Upper lobe of left lung (tissue), 6 donors: ENCODE results near the gene FAM83F. TPM values are rescaled to one million over a fixed set of nuclear protein-coding genes. Genes with fewer than 3 reads are reported as not detected.

ENCODE experiments used
- ATAC-seq, 2 donors: fragments of 200-7000 bp; cut with Tn5 transposase; one replicate each; pipeline ENCODE4 v1.9.1; 2022; ENCODE audit warnings: mild to moderate bottlenecking in 2 of 2, moderate library complexity in 2 of 2; ENCODE audit not compliant: low FRiP score in 2 of 2
- DNase-seq, 2 donors: peaks; one replicate each; pipeline ENCODE4 v3.0.0-alpha.2; 2019 to 2020
- H3K27ac ChIP-seq, 4 donors: fragments of 200-600 bp; sonication (generic); one replicate each; pipeline ENCODE4 v1.5.1; 2016 to 2019
- H3K27me3 ChIP-seq, 4 donors: fragments of 200-600 bp; sonication (generic); one replicate each; pipeline ENCODE4 v1.5.1; 2017 to 2019
- H3K36me3 ChIP-seq, 4 donors: fragments of 200-600 bp; sonication (generic); one replicate each; pipeline ENCODE4 v1.5.1; 2016 to 2019
- H3K4me1 ChIP-seq, 4 donors: fragments of 200-600 bp; sonication (generic); one replicate each; pipeline ENCODE4 v1.5.1; 2018 to 2019
- H3K4me3 ChIP-seq, 4 donors: fragments of 200-600 bp; sonication (generic); one replicate each; pipeline ENCODE4 v1.5.1; 2017 to 2019; ENCODE audit warnings: mild to moderate bottlenecking in 2 of 4, moderate library complexity in 1 of 4
- H3K9me3 ChIP-seq, 4 donors: fragments of 200-600 bp; sonication (generic); one replicate each; pipeline ENCODE4 v1.5.1; 2018 to 2019
- CTCF ChIP-seq, 6 experiments: fragments of 450-650 bp in 4 of 6; fragments of 200-600 bp in 2 of 6; sonication (generic) in 2 of 6; IDR thresholded peaks; one replicate each; pipeline ENCODE4 v1.5.1; 2016 to 2019; ENCODE audit warnings: antibody characterized with exemption in 6 of 6
- EP300 ChIP-seq, 4 donors: sonication (generic); formaldehyde crosslinking; IDR thresholded peaks; one replicate each; pipeline ENCODE4 v1.5.1; 2017; ENCODE audit warnings: antibody characterized with exemption in 4 of 4, control low read depth in 2 of 4
- POLR2A ChIP-seq, 4 donors: fragments of 450-650 bp; IDR thresholded peaks; one replicate each; pipeline ENCODE4 v1.5.1; 2016 to 2017; ENCODE audit warnings: antibody characterized with exemption in 4 of 4, mild to moderate bottlenecking in 2 of 4
- POLR2AphosphoS5 ChIP-seq, 2 donors: sonication (generic); formaldehyde crosslinking; IDR thresholded peaks; one replicate each; pipeline ENCODE4 v1.5.1; 2017; ENCODE audit warnings: antibody characterized with exemption in 2 of 2
- WGBS, 2 donors: methylation state at CpG; one replicate each; pipeline ENCODE4 v1.1.5; 2017 to 2018; 5-methylcytosine and 5-hydroxymethylcytosine counted together
- total RNA-seq, 6 donors: library from RNA; depleted of rRNA in 4 of 6; stranded (reverse); fragments of >200 nt in 4 of 6; gene quantifications; one replicate each; pipeline versions ENCODE4 v1.1.0 to v1.2.1, GENCODE V29; 2016 to 2021
- donor health status: DM: no; HTN: no; CAD: no; lungs with moderate emphysema.
- donor health status: DM: no; HTN: yes; CAD: no; lungs with severe emphysema.

FAM83F gene
- total RNA-seq, 6 donors from 2014 or later: 0.23 to 2.8 (median 0.67) TPM

GRCh38 chr22:39988386-39989114 lies 6.2 kb upstream of the FAM83F start:
- no peak overlapping the region for H3K27ac ChIP-seq
- no peaks in the 10 kb centered on the region for H3K4me1 ChIP-seq
- peaks cover 0 to 7% (median 3%) of the 10 kb centered on the region in 4 donors for H3K27me3 ChIP-seq
- no peaks in the 10 kb centered on the region for H3K9me3 ChIP-seq
- DNase-seq (no peak), ATAC-seq (no peak)
- H3K36me3 ChIP-seq: no peaks in the 10 kb centered on the region
- TF ChIP-seq EP300 (IDR thresholded peaks at IDR 0.05) (no peak), CTCF (IDR thresholded peaks at IDR 0.05) (no peak), POLR2A (IDR thresholded peaks at IDR 0.05) (no peak), POLR2AphosphoS5 (IDR thresholded peaks at IDR 0.05) (no peak)
- no peak overlapping the region for H3K4me3 ChIP-seq
- 68 to 70% methylated on average over 10 of the region's 10 CpGs for WGBS, 2 donors

GRCh38 chr22:39989633-39990032 lies 5.1 kb upstream of the FAM83F start:
- Histone ChIP-seq H3K4me3 (no peak overlapping the region), H3K4me1 (peaks cover 0 to 6% (median 4%) of the 10 kb centered on the region in 4 donors), H3K36me3 (no peaks in the 10 kb centered on the region), H3K9me3 (no peaks in the 10 kb centered on the region), H3K27ac (no peak overlapping the region), H3K27me3 (peaks cover 0 to 17% (median 9%) of the 10 kb centered on the region in 4 donors)
- WGBS, 2 donors: 73 to 89% methylated on average over 7 of the region's 7 CpGs
- DNase-seq (no peak), ATAC-seq (no peak)
- no peak for TF ChIP-seq EP300 (IDR thresholded peaks at IDR 0.05)
- TF ChIP-seq POLR2AphosphoS5 (IDR thresholded peaks at IDR 0.05): no peak
- TF ChIP-seq CTCF (IDR thresholded peaks at IDR 0.05): no peak
- TF ChIP-seq POLR2A (IDR thresholded peaks at IDR 0.05): no peak

DNA sequence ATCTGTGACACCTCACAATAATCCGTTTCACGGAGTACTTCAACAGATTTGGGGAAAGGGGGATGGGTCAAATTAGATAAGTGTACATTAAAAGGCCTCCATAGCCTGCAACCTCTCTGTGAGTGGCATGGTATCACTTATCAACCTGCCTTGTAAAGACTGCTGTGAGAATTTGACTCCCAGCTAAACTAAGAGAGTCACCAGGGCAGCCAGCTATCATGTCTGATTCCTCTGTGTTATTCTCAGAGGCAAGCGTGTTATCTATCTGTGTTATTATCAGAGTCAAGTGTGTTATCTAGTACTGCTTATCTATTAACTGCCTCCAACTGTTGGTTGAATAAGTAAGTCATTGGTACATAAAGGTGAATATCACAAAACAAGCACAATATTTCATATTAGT lies 4.1 kb upstream of the FAM83F start:
- H3K27ac ChIP-seq: no peak overlapping the region
- H3K9me3 ChIP-seq: no peaks in the 10 kb centered on the region
- TF ChIP-seq POLR2AphosphoS5 (IDR thresholded peaks at IDR 0.05) (no peak), CTCF (IDR thresholded peaks at IDR 0.05) (no peak), EP300 (IDR thresholded peaks at IDR 0.05) (no peak), POLR2A (IDR thresholded peaks at IDR 0.05) (no peak)
- peaks cover 0 to 28% (median 14%) of the 10 kb centered on the region in 4 donors for H3K27me3 ChIP-seq
- ATAC-seq (no peak), DNase-seq (no peak)
- H3K36me3 ChIP-seq: no peaks in the 10 kb centered on the region
- no peak overlapping the region for H3K4me3 ChIP-seq
- peaks cover 6 to 14% (median 10%) of the 10 kb centered on the region in 4 donors for H3K4me1 ChIP-seq
- WGBS, 2 donors: 92 to 93% methylated on average over 3 of the region's 3 CpGs

DNA sequence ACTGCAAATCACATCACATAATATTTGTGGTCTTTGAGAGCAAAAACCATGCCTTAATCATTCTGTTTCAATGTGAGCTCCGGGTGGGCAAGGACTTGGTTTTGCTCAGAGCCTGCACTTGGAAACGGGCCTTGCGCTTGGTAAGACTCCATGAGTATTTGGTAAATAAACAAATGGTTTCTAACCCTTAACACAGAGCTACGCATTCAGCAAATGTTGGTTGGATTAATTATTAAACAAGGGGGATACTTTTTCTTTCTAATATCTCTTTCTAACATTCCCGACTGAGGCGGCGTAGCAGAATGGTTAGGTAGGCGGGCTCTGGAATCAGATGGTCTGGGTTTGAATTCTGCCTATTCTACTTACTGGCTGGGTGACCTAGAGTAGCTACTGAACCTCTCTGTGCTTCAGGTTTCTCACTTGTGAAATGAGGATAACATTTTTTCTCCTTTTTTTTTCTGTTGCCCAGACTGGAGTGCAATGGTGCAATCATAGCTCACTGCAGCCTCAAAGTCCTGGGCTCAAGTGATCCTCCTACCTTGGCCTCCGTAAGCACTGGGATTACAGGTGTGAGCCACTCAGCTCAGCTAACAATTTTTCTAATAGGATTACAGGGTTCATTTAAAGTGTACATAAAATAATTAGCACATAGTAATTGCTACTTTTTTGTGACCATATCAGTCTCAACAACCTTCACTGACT lies 3.4 kb upstream of the FAM83F start:
- 76 to 87% methylated on average over 9 of the region's 9 CpGs for WGBS, 2 donors
- Histone ChIP-seq H3K4me1 (peaks cover 6 to 14% (median 10%) of the 10 kb centered on the region in 4 donors), H3K4me3 (no peak overlapping the region), H3K36me3 (no peaks in the 10 kb centered on the region), H3K27me3 (peaks cover 0 to 28% (median 15%) of the 10 kb centered on the region in 4 donors), H3K9me3 (no peaks in the 10 kb centered on the region), H3K27ac (no peak overlapping the region)
- TF ChIP-seq CTCF (IDR thresholded peaks at IDR 0.05) (no peak), POLR2AphosphoS5 (IDR thresholded peaks at IDR 0.05) (no peak), POLR2A (IDR thresholded peaks at IDR 0.05) (no peak), EP300 (IDR thresholded peaks at IDR 0.05) (no peak)
- ATAC-seq (no peak), DNase-seq (no peak)
